ENCODE data around the gene TMEM132C.

Gene TMEM132C

GRCh38 chr12:128711486-128711885 lies 444.5 kb downstream of the TMEM132C start:
- Histone ChIP-seq H3K9me3 (ENCODE audit: control insufficient read depth, insufficient read depth, low read length) (no peaks in the 10 kb centered on the region), H3K4me2 (ENCODE audit: low read length) (no peak overlapping the region), H3K79me2 (ENCODE audit: control insufficient read depth, low read length) (no peaks in the 10 kb centered on the region), H3K9me2 (replicated peaks; ENCODE audit: control insufficient read depth, low read length) (no peaks in the 10 kb centered on the region), H3K36me3 (ENCODE audit: control insufficient read depth, low read length) (no peaks in the 10 kb centered on the region), H3K4me3 (ENCODE audit: low read length) (no peak overlapping the region), H4K20me1 (ENCODE audit: control insufficient read depth, insufficient read depth, low read depth, low read length) (no peaks in the 10 kb centered on the region), H3K27ac (ENCODE audit: low read depth, low read length) (no peak overlapping the region), H3F3A (ENCODE audit: control insufficient read depth, insufficient read depth) (no peaks in the 10 kb centered on the region), H3K4me1 (ENCODE audit: control insufficient read depth, low read length) (no peaks in the 10 kb centered on the region), H3K27me3 (ENCODE audit: control insufficient read depth, low read length) (peaks cover 3% of the 10 kb centered on the region)
- TF ChIP-seq EZH2phosphoT487 (IDR thresholded peaks at IDR 0.05; ENCODE audit: borderline replicate concordance, low read length), result no peak
- no peak for TF ChIP-seq CTCF (IDR thresholded peaks at IDR 0.05; ENCODE audit: low read depth, low read length, poor library complexity, severe bottlenecking)

DNA sequence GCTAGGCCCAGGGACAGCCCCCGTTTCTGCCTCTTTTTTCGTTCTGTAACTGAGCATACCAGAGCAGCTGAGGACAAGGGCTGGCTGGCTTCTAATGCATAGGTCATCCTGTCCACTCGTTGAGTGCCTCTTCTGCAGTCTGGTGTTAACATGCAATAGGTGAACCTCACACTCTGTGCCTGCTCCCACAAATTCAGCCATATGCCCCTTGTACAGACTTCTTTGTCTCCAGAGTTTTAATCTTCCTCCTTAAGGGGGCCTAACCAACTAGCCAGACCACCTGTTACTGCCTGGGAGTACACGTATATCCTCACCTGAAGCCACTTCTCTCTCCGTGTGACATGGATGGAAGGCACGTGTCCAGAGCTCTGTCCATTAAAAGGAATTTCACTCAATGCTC lies 445.7 kb downstream of the TMEM132C start:
- no peak overlapping the region for H3K4me3 ChIP-seq (ENCODE audit: low read length)
- H3K9me2 ChIP-seq (replicated peaks; ENCODE audit: control insufficient read depth, low read length), result no peaks in the 10 kb centered on the region
- TF ChIP-seq CTCF (IDR thresholded peaks at IDR 0.05; ENCODE audit: low read depth, low read length, poor library complexity, severe bottlenecking) (no peak), EZH2phosphoT487 (IDR thresholded peaks at IDR 0.05; ENCODE audit: borderline replicate concordance, low read length) (no peak)
- H3K9me3 ChIP-seq (ENCODE audit: control insufficient read depth, insufficient read depth, low read length), result no peaks in the 10 kb centered on the region
- peaks cover 7% of the 10 kb centered on the region for H3K27me3 ChIP-seq (ENCODE audit: control insufficient read depth, low read length)
- no peaks in the 10 kb centered on the region for H3K4me1 ChIP-seq (ENCODE audit: control insufficient read depth, low read length)
- H3K36me3 ChIP-seq (ENCODE audit: control insufficient read depth, low read length), result no peaks in the 10 kb centered on the region
- no peak overlapping the region for H3K27ac ChIP-seq (ENCODE audit: low read depth, low read length)
- H3K4me2 ChIP-seq (ENCODE audit: low read length), result no peak overlapping the region
- no peaks in the 10 kb centered on the region for H4K20me1 ChIP-seq (ENCODE audit: control insufficient read depth, insufficient read depth, low read depth, low read length)
- no peaks in the 10 kb centered on the region for H3F3A ChIP-seq (ENCODE audit: control insufficient read depth, insufficient read depth)
- H3K79me2 ChIP-seq (ENCODE audit: control insufficient read depth, low read length), result no peaks in the 10 kb centered on the region

- TF ChIP-seq CTCF (IDR thresholded peaks at IDR 0.05; ENCODE audit: low read depth, low read length, poor library complexity, severe bottlenecking) (no peak), EZH2phosphoT487 (IDR thresholded peaks at IDR 0.05; ENCODE audit: borderline replicate concordance, low read length) (no peak)
- Histone ChIP-seq H3K4me3 (ENCODE audit: low read length) (no peak overlapping the region), H3K27me3 (ENCODE audit: control insufficient read depth, low read length) (peaks cover 7% of the 10 kb centered on the region), H3K4me2 (ENCODE audit: low read length) (no peak overlapping the region), H3K9me2 (replicated peaks; ENCODE audit: control insufficient read depth, low read length) (no peaks in the 10 kb centered on the region), H3K9me3 (ENCODE audit: control insufficient read depth, insufficient read depth, low read length) (no peaks in the 10 kb centered on the region), H3K79me2 (ENCODE audit: control insufficient read depth, low read length) (no peaks in the 10 kb centered on the region), H3K36me3 (ENCODE audit: control insufficient read depth, low read length) (no peaks in the 10 kb centered on the region), H3F3A (ENCODE audit: control insufficient read depth, insufficient read depth) (no peaks in the 10 kb centered on the region), H3K4me1 (ENCODE audit: control insufficient read depth, low read length) (no peaks in the 10 kb centered on the region), H4K20me1 (ENCODE audit: control insufficient read depth, insufficient read depth, low read depth, low read length) (no peaks in the 10 kb centered on the region), H3K27ac (ENCODE audit: low read depth, low read length) (no peak overlapping the region)
Measured at GRCh38 chr12:128715485-128715884, 448.5 kb downstream of the TMEM132C start.

Data from DOHH2 (cell line).